ENCODE results near the gene CAMKMT.

DNA sequence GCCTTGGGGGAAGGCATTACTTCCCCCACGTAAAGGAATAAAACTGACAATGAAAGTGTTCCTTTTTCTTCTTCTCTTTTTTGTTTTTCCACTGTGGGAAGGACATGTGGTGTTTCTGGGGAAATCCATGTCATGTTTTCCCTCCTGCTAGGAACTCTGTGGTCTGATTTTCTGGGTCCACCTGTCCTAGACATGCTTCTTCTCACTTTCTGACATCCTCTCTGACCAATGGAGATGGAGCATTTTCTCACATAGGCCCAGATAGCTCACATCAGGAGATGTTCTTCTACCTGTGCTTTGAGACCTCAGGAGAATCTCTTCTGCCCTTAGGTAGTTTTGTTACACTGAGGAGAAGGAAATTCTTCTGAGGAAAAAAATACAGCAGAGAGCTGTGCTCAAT, 327.8 kb downstream of the CAMKMT start:
- TF ChIP-seq EGR1 (IDR thresholded peaks at IDR 0.05) (no peak), EP300 (IDR thresholded peaks at IDR 0.05; ENCODE audit: borderline replicate concordance) (no peak), TEAD4 (IDR thresholded peaks at IDR 0.05) (no peak), RAD21 (IDR thresholded peaks at IDR 0.05; ENCODE audit: low read depth) (no peak), FOXM1 (IDR thresholded peaks at IDR 0.05; ENCODE audit: borderline replicate concordance, low read depth) (no peak)
- TF ChIP-seq, protein P1, sequence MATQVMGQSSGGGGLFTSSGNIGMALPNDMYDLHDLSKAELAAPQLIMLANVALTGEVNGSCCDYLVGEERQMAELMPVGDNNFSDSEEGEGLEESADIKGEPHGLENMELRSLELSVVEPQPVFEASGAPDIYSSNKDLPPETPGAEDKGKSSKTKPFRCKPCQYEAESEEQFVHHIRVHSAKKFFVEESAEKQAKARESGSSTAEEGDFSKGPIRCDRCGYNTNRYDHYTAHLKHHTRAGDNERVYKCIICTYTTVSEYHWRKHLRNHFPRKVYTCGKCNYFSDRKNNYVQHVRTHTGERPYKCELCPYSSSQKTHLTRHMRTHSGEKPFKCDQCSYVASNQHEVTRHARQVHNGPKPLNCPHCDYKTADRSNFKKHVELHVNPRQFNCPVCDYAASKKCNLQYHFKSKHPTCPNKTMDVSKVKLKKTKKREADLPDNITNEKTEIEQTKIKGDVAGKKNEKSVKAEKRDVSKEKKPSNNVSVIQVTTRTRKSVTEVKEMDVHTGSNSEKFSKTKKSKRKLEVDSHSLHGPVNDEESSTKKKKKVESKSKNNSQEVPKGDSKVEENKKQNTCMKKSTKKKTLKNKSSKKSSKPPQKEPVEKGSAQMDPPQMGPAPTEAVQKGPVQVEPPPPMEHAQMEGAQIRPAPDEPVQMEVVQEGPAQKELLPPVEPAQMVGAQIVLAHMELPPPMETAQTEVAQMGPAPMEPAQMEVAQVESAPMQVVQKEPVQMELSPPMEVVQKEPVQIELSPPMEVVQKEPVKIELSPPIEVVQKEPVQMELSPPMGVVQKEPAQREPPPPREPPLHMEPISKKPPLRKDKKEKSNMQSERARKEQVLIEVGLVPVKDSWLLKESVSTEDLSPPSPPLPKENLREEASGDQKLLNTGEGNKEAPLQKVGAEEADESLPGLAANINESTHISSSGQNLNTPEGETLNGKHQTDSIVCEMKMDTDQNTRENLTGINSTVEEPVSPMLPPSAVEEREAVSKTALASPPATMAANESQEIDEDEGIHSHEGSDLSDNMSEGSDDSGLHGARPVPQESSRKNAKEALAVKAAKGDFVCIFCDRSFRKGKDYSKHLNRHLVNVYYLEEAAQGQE (IDR thresholded peaks at IDR 0.05; ENCODE audit: low read depth) = no peak
- TF ChIP-seq, protein P2, sequence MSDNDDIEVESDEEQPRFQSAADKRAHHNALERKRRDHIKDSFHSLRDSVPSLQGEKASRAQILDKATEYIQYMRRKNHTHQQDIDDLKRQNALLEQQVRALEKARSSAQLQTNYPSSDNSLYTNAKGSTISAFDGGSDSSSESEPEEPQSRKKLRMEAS (IDR thresholded peaks at IDR 0.05) = no peak
